HG03196 (cell line): ENCODE data around the gene CACNA2D2.

Source experiments
- ATAC-seq: cut with Tn5 transposase; IDR thresholded peaks from one replicate; pipeline ENCODE4 v1.9.1; 2021; ENCODE audit not compliant: unreplicated experiment

Gene CACNA2D2

DNA sequence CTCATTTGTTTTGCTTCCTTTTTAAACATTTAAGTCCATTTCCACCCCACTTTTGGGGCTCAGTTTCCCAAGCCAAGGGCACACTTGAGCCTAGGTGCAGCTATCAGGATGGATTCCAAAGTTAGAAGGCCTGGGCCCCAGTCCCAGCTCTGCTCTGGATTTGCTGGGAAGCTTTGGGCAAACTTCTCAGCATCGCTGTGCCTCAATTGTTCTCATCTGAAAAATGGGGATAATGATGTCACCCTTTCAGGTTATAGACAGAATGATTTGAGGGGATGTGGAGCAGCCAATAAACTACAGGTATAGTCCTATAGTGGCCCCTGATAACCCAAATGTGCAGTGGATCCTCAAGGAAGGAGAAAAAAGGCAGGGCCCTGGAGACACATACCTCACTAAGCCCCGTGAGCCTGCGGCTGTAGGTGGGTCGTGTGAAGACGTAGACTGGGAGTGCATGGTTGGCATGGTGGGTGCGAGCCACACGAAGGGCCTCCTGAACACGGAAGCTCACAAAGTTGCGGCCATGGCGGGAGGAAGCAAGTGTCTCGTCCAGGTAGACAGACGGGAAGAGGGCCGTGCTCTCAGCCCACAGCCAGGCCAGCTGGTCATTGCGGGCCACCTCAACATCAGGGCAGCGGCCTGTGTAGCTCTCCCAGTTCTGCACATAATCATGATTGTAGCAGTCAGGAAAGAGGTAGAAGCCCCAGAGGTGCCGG, 184.1 kb downstream of the CACNA2D2 start:
- no peak for ATAC-seq

DNA sequence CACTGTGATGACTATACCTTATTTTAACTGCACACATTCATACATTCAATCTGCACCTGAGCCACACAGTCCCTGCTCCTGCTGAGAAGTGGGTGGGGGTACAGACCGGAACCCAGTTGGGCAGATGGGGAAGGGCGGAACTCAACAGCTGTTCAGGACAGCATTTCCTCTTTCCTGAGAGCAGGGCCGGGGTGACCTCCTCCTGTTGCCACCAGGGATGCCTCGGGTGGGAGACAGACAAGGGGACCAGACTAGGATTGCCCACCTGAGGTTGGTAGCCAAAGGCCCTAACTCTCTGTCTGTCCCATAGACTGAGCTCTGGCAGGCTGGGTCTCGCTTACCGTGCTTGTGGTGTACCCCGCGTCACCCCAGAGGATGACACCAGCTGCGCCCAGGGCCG, 184.8 kb downstream of the CACNA2D2 start:
- no peak for ATAC-seq

DNA sequence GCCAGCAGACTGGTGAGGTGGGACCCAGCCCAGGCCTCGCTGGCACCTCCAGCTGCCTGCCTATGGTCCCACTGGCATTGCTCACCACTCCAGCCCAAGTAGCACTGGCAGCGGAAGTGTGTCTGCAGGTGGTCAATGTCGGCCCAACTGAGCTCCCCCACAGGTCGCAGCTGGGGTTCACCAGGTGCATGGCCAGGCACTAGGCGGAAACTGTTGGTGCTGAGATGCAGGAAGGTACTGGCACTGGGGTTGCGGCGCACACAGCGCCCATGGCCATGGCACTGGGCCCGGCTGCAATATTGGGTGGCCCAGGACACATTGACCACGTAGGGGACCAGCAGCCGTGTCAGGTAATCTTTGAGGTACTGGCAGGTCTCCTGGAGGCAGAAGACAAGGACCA, 185.3 kb downstream of the CACNA2D2 start:
- ATAC-seq, result no peak

DNA sequence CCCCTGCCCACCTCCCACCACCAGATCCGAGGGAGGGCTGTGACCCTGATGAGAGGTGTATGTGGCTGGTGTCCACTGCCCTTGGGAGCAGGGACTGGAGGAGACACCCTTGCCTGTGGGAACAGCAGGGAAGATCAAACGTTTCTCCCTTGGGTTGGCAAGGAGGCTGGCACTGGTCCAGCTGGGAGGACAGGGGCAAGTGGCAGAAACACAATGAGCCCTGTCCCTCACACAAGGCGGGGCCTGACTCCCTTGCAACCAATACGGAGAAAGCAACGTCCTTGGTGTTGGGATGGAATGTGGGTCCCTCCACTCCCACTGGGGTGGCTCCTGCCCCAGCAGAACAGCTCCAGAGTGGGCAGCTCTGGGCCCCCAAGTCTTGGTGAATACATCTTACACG, 186.1 kb downstream of the CACNA2D2 start:
- no peak for ATAC-seq

DNA sequence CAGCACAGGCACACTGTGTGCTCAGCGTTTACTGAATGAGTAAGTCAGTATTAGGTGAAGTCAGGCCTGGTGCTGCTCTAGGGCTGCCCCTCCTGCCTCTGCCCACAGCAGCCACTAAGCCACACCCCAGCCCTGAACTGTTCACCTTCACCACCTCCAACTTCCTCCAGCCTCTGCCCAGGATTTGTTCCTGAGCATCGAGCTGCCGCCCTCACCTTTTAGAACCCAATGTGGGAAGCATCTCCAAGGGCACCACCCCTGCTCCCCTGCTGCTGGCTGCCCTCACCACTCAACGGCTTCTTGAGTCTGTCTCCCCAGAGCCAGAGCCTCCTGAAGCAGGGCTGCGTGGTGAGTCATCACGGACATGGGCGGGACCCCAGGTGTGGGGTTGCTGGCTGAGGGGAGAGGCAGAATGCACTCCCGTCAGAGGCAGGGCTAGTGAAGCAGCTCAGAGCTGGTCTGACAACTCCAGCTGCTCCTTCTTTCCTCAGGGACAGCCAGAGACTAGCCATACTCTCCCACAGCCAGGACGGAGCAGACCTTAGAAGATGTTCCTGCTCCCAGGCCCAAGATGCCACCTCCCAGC, 186.7 kb downstream of the CACNA2D2 start:
- no peak for ATAC-seq

DNA sequence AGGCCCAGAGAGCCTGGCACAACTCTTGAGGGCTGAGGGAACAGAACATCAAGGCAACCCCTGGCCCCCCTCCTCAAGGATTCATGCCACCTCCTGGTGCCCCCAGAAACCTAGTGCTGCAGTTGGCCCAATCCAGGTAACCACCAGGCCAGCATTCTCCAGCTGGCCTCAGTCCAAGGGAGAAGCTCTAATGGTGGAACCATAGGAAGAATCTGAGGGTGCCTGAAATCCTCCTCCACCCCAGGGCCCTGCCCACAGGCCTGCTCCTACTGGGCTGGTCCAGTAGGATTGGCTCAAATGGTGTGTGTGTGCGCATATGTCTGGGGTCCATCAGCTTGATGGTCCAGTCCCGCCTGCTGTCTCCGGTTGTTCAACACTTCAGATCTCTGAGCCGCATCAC, 188.6 kb downstream of the CACNA2D2 start:
- no peak for ATAC-seq

DNA sequence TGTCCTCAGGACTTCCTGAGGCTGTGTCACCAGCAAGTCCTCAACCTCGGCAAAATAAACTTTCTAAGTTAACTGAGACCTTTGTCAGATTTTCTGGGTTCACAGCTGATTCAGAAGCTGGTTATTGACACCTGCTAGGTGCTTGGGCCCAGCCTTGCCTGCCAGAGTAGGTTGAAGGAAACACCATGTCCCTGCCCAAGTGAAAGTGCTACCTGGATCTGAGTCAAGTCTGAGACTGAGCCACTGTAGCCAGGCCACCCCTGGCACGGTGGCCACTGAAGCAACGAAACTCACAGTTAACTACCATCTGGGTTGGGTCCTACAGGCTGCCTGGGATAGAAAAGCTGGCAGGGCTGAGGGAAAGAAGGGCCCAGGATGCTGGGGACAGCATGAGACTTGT, 189.1 kb downstream of the CACNA2D2 start:
- no peak for ATAC-seq
